GM20000 (cell line): ENCODE measurements around the gene MYOG.

ENCODE experiments used
- DNase-seq: peaks from one replicate; pipeline ENCODE4 v3.0.0; 2012; ENCODE audit warnings: low spot score
- CTCF ChIP-seq: IDR thresholded peaks from 2 replicates; pipeline ENCODE4 v1.5.1; 2012; ENCODE audit warnings: mild to moderate bottlenecking, control low read depth; ENCODE audit errors: extremely low read depth, missing control alignments

MYOG gene

GRCh38 chr1:203122159-203122558, 36.3 kb upstream of the MYOG start:
- TF ChIP-seq CTCF: no peak
- DNase-seq: no peak

GRCh38 chr1:203121186-203122015, 35.6 kb upstream of the MYOG start:
- DNase-seq: no peak
- TF ChIP-seq CTCF: no peak

GRCh38 chr1:203120325-203121153, 34.7 kb upstream of the MYOG start:
- TF ChIP-seq CTCF: no peak
- DNase-seq: no peak

- TF ChIP-seq CTCF: peak; percentile 67
- DNase-seq: peak; percentile 82
These were observed 32.1 kb upstream of the MYOG start for GRCh38 chr1:203117611-203118575.

- no peak for DNase-seq
- no peak for TF ChIP-seq CTCF
These were observed 30.4 kb upstream of the MYOG start for GRCh38 chr1:203116091-203116820.

GRCh38 chr1:203114202-203114601, 28.4 kb upstream of the MYOG start:
- no peak for TF ChIP-seq CTCF
- DNase-seq: no peak
